ENCODE results near the gene NOG.

DNA sequence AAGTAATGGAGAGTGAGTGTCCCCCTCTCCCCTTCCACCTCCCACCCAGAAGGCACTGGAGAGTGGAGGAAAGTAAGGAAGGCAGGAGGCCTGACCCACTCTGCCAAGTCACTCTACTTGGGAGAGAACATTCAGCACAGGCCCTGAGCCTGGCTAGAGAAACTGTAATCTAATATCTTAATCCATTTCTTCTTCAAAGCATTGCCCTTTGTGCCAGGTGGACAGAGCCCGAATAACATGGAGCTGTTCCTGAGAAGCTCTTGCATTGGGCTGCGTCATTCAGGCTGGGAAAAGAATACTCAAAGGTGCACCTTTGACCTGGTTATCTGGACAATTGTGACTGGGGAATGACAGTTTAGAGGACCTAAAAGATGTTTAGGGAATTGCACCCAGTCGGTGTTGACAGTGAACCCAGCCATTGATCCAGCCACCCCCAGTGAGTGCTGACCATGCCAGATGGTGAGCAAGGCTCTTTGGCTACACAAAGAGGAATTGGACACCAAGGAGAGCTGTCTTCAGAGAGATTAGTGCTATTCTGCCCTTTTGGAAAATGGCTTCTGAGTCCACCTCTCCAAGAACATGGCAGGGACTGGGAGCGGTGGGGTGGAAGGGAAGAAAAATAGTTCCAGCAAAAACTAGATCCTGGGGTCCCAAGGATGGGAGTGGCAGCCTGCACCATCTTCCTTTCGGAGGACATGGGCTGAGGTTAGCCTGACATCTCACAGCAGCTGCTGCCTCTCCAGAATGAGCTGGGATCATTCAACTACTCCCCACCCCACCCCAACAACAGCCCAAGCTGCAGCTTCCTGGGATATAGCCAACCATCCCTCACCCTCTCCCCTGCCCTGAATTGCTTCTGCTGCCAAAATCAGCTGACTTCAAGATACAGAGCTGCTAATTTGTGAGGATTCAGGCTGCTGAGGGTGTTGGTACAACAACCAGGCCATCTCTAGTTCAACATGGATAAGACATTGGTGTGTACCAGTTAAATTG, 11.6 kb upstream of the NOG start:
- no peak for TF ChIP-seq POLR2AphosphoS5 (IDR thresholded peaks at IDR 0.05)
- TF ChIP-seq, protein P1, sequence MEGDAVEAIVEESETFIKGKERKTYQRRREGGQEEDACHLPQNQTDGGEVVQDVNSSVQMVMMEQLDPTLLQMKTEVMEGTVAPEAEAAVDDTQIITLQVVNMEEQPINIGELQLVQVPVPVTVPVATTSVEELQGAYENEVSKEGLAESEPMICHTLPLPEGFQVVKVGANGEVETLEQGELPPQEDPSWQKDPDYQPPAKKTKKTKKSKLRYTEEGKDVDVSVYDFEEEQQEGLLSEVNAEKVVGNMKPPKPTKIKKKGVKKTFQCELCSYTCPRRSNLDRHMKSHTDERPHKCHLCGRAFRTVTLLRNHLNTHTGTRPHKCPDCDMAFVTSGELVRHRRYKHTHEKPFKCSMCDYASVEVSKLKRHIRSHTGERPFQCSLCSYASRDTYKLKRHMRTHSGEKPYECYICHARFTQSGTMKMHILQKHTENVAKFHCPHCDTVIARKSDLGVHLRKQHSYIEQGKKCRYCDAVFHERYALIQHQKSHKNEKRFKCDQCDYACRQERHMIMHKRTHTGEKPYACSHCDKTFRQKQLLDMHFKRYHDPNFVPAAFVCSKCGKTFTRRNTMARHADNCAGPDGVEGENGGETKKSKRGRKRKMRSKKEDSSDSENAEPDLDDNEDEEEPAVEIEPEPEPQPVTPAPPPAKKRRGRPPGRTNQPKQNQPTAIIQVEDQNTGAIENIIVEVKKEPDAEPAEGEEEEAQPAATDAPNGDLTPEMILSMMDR (IDR thresholded peaks at IDR 0.05) = no peak
- no peak for TF ChIP-seq EP300 (IDR thresholded peaks at IDR 0.05)
